GM12891 (cell line): ENCODE measurements around the gene KRT4.

Experiments
- DNase-seq: peaks from one replicate; pipeline ENCODE4 v3.0.0; 2011; ENCODE audit warnings: low spot score; ENCODE audit not compliant: insufficient read length
- FAIRE-seq: peaks from 2 replicates; lab custom pipeline; 2011; peaks lifted over from hg19 to GRCh38; lab: Jason Lieb, UNC
- PAX5 ChIP-seq: IDR thresholded peaks from 2 replicates; pipeline ENCODE4 v1.6.1; 2011; ENCODE audit warnings: low read length, moderate library complexity, mild to moderate bottlenecking; ENCODE audit not compliant: insufficient read depth, severe bottlenecking
- POLR2A ChIP-seq: IDR thresholded peaks from 2 replicates; pipeline ENCODE4 v1.6.1; 2011; ENCODE audit warnings: low read depth, low read length, control low read depth
- POLR2AphosphoS5 ChIP-seq: IDR thresholded peaks from 2 replicates; pipeline ENCODE4 v1.6.1; 2011; ENCODE audit warnings: low read depth, low read length, control low read depth
- POU2F2 ChIP-seq: IDR thresholded peaks from 2 replicates; pipeline ENCODE4 v1.6.1; 2011; ENCODE audit warnings: low read depth, mild to moderate bottlenecking, control low read depth, low read length, moderate library complexity
- SPI1 ChIP-seq: IDR thresholded peaks from 2 replicates; pipeline ENCODE4 v1.6.1; 2011; ENCODE audit warnings: low read depth, low read length, control low read depth
- TAF1 ChIP-seq: IDR thresholded peaks from 2 replicates; pipeline ENCODE4 v1.6.1; 2011; ENCODE audit warnings: low read depth, low read length, control low read depth

The KRT4 gene

DNA sequence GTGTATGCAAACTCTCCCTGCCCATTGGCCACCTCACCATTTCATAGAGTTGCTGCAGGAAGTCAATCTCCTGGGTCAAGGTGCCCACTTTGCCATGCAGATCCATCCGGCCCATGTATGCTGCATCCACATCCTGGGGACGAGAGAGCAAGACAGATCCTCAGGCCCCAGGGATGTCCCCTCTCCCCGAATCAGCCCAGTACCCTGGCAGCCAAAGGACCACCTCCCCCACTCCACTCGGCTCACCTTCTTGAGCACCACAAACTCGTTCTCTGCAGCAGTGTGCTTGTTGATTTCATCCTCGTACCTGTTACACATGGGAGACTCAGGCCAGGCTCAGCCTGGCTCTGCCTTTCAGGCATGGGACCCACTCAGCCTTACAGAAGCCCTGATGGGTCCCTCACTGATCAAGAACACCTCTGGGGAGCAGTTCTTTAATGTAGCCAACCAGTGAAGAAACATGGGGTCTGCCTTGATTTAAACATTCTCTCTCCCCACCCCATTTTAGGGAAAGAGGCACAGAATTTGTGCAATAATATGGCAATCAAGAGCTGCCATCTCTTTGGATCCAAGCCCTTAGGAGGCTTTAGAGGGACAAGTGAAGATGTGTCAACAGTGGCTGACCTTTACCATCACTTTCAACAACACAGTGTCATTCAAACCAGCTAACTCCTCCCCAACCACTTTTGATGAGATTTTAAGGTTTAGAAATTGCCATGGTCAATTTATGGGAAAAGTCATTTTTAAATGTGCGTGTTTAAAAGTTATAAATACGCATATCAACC lies 16.3 kb upstream of the KRT4 start:
- FAIRE-seq: no peak
- TF ChIP-seq SPI1: no peak
- no peak for DNase-seq

DNA sequence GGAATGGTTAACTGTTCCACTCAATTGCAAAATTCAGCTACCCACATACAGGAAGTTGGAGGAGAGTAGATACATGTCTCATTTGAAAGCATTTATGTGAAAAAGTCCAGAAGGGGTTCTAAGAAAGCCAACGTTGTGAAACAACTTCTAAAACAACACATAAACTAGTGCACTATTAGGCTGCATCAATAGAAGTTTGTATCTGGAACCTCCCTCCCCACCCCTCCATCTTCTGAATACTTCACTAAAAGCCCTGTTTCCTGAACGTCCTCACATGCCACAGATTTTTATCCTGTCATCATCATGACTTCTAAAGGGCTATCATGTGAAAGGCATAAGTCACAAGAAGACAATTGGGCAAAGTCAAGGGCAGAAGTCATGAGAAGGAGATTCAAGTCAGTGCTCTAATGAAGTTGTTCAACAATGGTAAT lies 14.7 kb upstream of the KRT4 start:
- no peak for TF ChIP-seq POLR2A
- no peak for TF ChIP-seq POU2F2
- no peak for TF ChIP-seq POLR2AphosphoS5
- TF ChIP-seq TAF1: no peak
- TF ChIP-seq SPI1: no peak
- no peak for TF ChIP-seq PAX5
- no peak for FAIRE-seq
- DNase-seq: no peak

- no peak for TF ChIP-seq PAX5
- TF ChIP-seq SPI1: no peak
- TF ChIP-seq TAF1: no peak
- TF ChIP-seq POU2F2: no peak
- no peak for TF ChIP-seq POLR2A
- DNase-seq (no peak), FAIRE-seq (no peak)
Measured at GRCh38 chr12:52828156-52828555, 14.2 kb upstream of the KRT4 start.

DNA sequence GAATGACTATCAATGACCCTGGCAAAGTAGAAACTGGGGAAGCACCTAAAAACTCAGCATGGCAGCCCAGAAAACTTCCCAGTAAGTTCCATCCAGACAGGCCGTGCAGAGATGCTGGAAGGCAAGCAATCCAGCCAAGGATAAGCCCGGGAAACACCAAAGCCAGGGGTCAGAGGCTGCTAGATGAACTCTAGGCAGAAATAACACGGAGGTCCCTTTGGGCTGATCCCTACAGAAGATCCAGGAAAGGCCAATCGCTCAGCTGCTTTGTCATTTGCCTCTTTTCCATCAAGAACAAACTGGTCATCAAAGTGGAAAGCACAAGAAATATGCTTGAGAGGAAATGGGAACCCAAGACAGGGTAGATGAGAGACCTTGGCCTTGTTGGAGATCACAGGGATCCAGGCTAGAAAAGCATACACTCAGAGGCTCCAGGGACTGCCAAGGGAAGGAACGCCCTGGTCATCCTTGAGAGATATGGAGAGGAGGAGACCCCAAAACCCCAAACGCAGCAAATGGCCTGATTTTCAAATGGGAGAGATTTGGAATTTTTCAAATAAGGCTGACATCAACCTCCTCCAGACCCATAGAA lies 13.7 kb upstream of the KRT4 start:
- FAIRE-seq (no peak), DNase-seq (no peak)
- TF ChIP-seq PAX5 (no peak), TAF1 (no peak), SPI1 (no peak), POU2F2 (no peak), POLR2A (no peak), POLR2AphosphoS5 (no peak)

- FAIRE-seq: no peak
- no peak for DNase-seq
- no peak for TF ChIP-seq POLR2A
Measured at GRCh38 chr12:52826611-52827498, 12.9 kb upstream of the KRT4 start.

- FAIRE-seq (no peak), DNase-seq (no peak)
- TF ChIP-seq PAX5: no peak
- TF ChIP-seq POLR2AphosphoS5: no peak
- TF ChIP-seq SPI1: no peak
- no peak for TF ChIP-seq POU2F2
- TF ChIP-seq POLR2A: no peak
- TF ChIP-seq TAF1: no peak
Measured at GRCh38 chr12:52825961-52826360, 12.0 kb upstream of the KRT4 start.

DNA sequence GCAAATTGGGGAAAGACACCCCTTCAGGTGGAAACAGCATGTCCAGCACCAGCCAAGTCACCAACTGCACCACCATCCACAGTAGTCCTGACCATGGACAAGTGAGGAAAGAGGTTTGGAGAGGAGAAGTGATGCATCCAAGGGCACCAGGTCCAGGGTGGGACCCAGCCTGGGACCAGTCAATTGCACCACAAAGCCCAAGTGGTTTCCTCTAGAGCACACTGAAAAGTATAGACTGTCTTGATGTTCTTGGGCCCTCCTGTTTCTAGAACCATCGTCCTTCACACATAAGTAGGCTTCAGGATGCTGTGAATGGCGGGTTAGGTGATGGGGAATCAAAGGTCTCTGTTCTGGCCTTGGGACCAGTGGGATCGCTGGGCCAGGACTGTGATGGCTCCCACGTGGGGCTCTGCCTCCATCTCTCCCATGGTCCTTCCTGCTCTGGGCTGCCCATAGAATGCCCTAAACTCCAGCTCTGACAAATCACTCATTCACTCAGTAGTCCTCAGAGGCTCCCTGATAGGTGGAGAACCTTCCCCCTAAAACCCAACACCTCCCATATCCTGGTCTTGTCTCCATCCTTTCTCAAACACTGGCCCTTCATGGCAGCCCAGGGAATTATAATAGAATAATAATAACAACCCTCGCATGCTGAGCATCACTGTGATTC lies 11.0 kb upstream of the KRT4 start:
- FAIRE-seq (no peak), DNase-seq (no peak)
- TF ChIP-seq POLR2A (no peak), PAX5 (no peak), SPI1 (no peak), POLR2AphosphoS5 (no peak), TAF1 (no peak), POU2F2 (no peak)

DNA sequence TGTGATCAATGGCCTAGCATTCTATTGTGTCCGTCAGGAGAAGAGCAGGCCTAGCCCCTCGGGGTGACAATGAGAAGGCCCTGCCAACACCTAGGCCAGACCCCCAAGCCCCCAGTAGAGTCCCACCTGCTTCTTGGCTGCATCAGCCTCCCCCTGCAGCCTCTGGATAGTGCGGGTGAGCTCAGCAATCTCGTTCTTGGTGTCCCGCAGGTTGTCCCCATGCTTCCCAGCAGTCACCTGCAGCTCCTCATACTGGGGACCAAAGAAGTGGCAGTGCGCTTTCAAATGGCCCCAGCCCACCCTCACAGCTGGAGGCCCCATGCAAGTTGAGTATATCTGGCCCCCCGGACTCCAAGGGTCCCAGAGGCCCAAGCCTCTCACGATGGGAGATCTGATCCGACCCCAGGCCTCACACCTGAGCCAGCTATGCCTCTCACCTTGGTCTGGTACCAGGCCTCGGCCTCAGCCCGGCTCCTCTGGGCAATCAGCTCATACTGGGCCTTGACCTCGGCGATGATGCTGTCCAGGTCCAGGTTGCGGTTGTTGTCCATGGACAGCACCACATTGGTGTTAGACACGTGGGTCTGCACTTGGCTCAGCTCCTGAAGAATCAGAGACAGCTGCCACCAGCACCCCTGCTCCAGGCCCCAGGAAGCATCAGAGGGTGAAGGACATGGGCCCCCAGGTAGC lies 10.0 kb upstream of the KRT4 start:
- no peak for FAIRE-seq
- no peak for TF ChIP-seq TAF1
- TF ChIP-seq POLR2AphosphoS5: no peak
- TF ChIP-seq POLR2A: no peak
- DNase-seq: no peak

- TF ChIP-seq TAF1 (no peak), POLR2A (no peak), POU2F2 (no peak), SPI1 (no peak), POLR2AphosphoS5 (no peak), PAX5 (no peak)
- no peak for FAIRE-seq
- DNase-seq: no peak
Measured at GRCh38 chr12:52822771-52823510, 9.0 kb upstream of the KRT4 start.
